Fibroblast of lung (primary cell): ENCODE measurements around the gene GDF10. TPM values are rescaled to one million over a fixed set of nuclear protein-coding genes. Genes with fewer than 3 reads are reported as not detected.
A peak's percentile ranks its signal among the peaks of the same experiment; 100 is the strongest.

Source experiments
- DNase-seq, 2 donors: peaks; one replicate each; pipeline versions ENCODE4 v3.0.0 to v3.0.0-alpha.2; 2010; ENCODE audit warnings: low read depth in 2 of 2
- H2AFZ ChIP-seq: 2 replicates; pipeline ENCODE4 v1.5.1; 2012; ENCODE audit warnings: low read length, control low read depth, inconsistent platforms
- H3K27ac ChIP-seq: 2 replicates; pipeline ENCODE4 v1.5.1; 2011; ENCODE audit warnings: low read length, control low read depth; ENCODE audit not compliant: insufficient read depth
- H3K27me3 ChIP-seq: 2 replicates; pipeline ENCODE4 v1.5.1; 2011; ENCODE audit warnings: mild to moderate bottlenecking, low read length; ENCODE audit not compliant: control insufficient read depth, insufficient read depth
- H3K36me3 ChIP-seq: 2 replicates; pipeline ENCODE4 v1.5.1; 2011; ENCODE audit warnings: low read length; ENCODE audit not compliant: control insufficient read depth, insufficient read depth
- H3K4me1 ChIP-seq: 2 replicates; pipeline ENCODE4 v1.5.1; 2011; ENCODE audit warnings: low read length; ENCODE audit not compliant: control insufficient read depth, insufficient read depth; ENCODE audit errors: extremely low read depth
- H3K4me2 ChIP-seq: 2 replicates; pipeline ENCODE4 v1.5.1; 2011; ENCODE audit warnings: low read length, control low read depth; ENCODE audit not compliant: insufficient read depth; ENCODE audit errors: extremely low read depth
- H3K4me3 ChIP-seq, 4 experiments: fragments of 200-600 bp in 1 of 4; sonication (generic) in 1 of 4; replicated peaks in 1 of 4; 2 replicates each; pipeline ENCODE4 v1.5.1; 2011 to 2016; ENCODE audit warnings: low read length in 4 of 4, low read depth in 3 of 4, mild to moderate bottlenecking in 3 of 4, control low read depth in 2 of 4, inconsistent platforms in 1 of 4, mixed read lengths in 1 of 4; ENCODE audit not compliant: insufficient read depth in 1 of 4; ENCODE audit errors: control extremely low read depth in 1 of 4
- H3K79me2 ChIP-seq: 2 replicates; pipeline ENCODE4 v1.5.1; 2012; ENCODE audit warnings: mild to moderate bottlenecking, low read length, inconsistent platforms; ENCODE audit not compliant: control insufficient read depth, insufficient read depth
- H3K9ac ChIP-seq: 2 replicates; pipeline ENCODE4 v1.5.1; 2011; ENCODE audit warnings: mild to moderate bottlenecking, low read length, control low read depth; ENCODE audit not compliant: insufficient read depth
- H3K9me3 ChIP-seq: 2 replicates; pipeline ENCODE4 v1.5.1; 2012; ENCODE audit warnings: low read depth, low read length; ENCODE audit not compliant: control insufficient read depth, insufficient read depth
- H4K20me1 ChIP-seq: 2 replicates; pipeline ENCODE4 v1.5.1; 2011; ENCODE audit warnings: low read length; ENCODE audit not compliant: control insufficient read depth, insufficient read depth; ENCODE audit errors: extremely low read depth
- EZH2 ChIP-seq: IDR thresholded peaks from 2 replicates; pipeline ENCODE4 v1.5.1; 2012; ENCODE audit warnings: low read length, control low read depth, mild to moderate bottlenecking; ENCODE audit errors: missing control alignments
- polyA plus RNA-seq, 2 donors: library from polyadenylated mRNA; depleted of rRNA in 1 of 2; stranded (reverse) in 1 of 2; unstranded in 1 of 2; fragments of >200 nt; gene quantifications; 2 replicates each; pipeline ENCODE4 v1.2.1, GENCODE V29; 2011 to 2012; ENCODE audit warnings: missing spikeins in 1 of 2
- total RNA-seq: library from RNA; depleted of rRNA; stranded (reverse); fragments of >200 nt; gene quantifications from 2 replicates; pipeline ENCODE4 v1.2.1, GENCODE V29; 2014
- TF ChIP-seq, protein P1 (sequence below), 2 donors: IDR thresholded peaks in 1 of 2; conservative IDR thresholded peaks in 1 of 2; 1 replicate in 1 of 2; 2 replicates in 1 of 2; pipeline ENCODE4 v1.5.1; 2011 to 2012; ENCODE audit warnings: low read length in 2 of 2, control low read depth in 1 of 2, inconsistent platforms in 1 of 2, low read depth in 1 of 2, mild to moderate bottlenecking in 1 of 2

Gene GDF10
- total and polyA plus RNA-seq, 2 donors (not counting 1 experiment from before 2014, with no cell fraction given), result 6.2 to 25.1 TPM

DNA sequence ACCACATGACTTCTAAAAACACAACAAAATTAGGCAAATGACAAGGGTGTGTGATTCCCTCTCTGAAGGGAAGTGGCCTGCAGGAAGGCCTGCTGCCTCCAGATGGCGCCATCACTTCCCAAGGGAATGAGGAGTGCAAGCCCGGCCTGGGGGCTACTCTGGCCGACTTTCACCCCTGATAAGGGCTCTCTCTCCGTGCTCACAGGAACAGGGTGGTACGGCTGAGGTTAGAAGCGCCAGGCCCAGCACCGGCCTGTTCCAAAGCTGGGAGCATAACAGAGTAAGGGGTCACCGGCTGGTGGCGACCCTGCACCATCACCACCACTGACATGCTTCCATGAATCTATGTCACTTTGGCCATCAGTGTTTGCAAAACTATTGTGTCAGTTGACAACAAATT, 61.3 kb downstream of the GDF10 start:
- H3K79me2 ChIP-seq, result no peaks in the 10 kb centered on the region

DNA sequence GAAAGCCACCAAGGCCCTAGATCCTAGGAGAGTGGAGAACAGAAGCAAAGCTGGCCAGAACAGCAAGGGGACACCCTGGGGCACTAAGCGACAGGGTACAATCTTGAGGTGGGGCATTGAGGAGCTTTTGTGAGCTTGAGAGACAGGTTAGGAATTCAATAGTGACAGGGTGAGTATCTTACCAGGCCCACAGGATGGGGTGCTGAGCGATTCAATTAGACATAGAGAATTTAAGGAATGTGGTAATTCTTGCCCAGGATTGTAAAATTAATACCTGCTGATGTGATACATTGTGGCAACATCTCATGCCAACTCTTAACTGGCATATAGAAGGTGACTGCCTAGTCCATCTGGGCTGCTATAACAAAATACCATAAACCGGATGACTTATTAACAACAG, 62.2 kb downstream of the GDF10 start:
- Histone ChIP-seq H3K9ac (no peak overlapping the region), H3K9me3 (no peaks in the 10 kb centered on the region), H3K27me3 (peaks cover 13% of the 10 kb centered on the region), H4K20me1 (no peaks in the 10 kb centered on the region), H3K4me1 (no peaks in the 10 kb centered on the region), H3K79me2 (no peaks in the 10 kb centered on the region), H3K4me2 (no peak overlapping the region), H2AFZ (no peak overlapping the region), H3K27ac (no peak overlapping the region), H3K36me3 (no peaks in the 10 kb centered on the region), H3K4me3 (no peak overlapping the region)
- TF ChIP-seq, protein P1, sequence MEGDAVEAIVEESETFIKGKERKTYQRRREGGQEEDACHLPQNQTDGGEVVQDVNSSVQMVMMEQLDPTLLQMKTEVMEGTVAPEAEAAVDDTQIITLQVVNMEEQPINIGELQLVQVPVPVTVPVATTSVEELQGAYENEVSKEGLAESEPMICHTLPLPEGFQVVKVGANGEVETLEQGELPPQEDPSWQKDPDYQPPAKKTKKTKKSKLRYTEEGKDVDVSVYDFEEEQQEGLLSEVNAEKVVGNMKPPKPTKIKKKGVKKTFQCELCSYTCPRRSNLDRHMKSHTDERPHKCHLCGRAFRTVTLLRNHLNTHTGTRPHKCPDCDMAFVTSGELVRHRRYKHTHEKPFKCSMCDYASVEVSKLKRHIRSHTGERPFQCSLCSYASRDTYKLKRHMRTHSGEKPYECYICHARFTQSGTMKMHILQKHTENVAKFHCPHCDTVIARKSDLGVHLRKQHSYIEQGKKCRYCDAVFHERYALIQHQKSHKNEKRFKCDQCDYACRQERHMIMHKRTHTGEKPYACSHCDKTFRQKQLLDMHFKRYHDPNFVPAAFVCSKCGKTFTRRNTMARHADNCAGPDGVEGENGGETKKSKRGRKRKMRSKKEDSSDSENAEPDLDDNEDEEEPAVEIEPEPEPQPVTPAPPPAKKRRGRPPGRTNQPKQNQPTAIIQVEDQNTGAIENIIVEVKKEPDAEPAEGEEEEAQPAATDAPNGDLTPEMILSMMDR (conservative IDR thresholded peaks at IDR 0.05 in 1 of 2, IDR thresholded peaks at IDR 0.05 in 1 of 2; ENCODE audit: low read depth in 1 of 2, low read length in 2 of 2), result no peak
- TF ChIP-seq EZH2, result no peak
- DNase-seq, result no peak

More for the DNA sequence above, 61.3 kb downstream of the GDF10 start:
- H3K27me3 ChIP-seq, result peaks cover 8% of the 10 kb centered on the region
- no peak overlapping the region for H3K27ac ChIP-seq
- H3K4me2 ChIP-seq, result no peak overlapping the region
- no peaks in the 10 kb centered on the region for H3K9me3 ChIP-seq
- no peaks in the 10 kb centered on the region for H3K4me1 ChIP-seq
- H3K4me3 ChIP-seq, result no peak overlapping the region
- no peaks in the 10 kb centered on the region for H3K36me3 ChIP-seq
- no peak overlapping the region for H2AFZ ChIP-seq
- H3K9ac ChIP-seq, result no peak overlapping the region
- peak; percentile 7 to 39 for DNase-seq
- no peaks in the 10 kb centered on the region for H4K20me1 ChIP-seq
- TF ChIP-seq, protein P1 (conservative IDR thresholded peaks at IDR 0.05 in 1 of 2, IDR thresholded peaks at IDR 0.05 in 1 of 2; ENCODE audit: low read depth in 1 of 2, low read length in 2 of 2), result peak; percentile 75 to 90
- TF ChIP-seq EZH2, result no peak

Other genes with a start within 250 kb of the GDF10 start
- not detected in 2 replicates for gene GDF2, start 22.3 kb downstream of the GDF10 start, total RNA-seq
- not detected in 2 replicates for gene GDF2, start 22.3 kb downstream of the GDF10 start, polyA plus RNA-seq
- gene RBP3, start 48.2 kb downstream of the GDF10 start, total RNA-seq, result not detected in 2 replicates
- not detected in 2 replicates for gene RBP3, start 48.2 kb downstream of the GDF10 start, polyA plus RNA-seq
- gene ZNF488, start 84.1 kb downstream of the GDF10 start, total RNA-seq, result under 0.01 TPM in 1 of 2 replicates, not detected in the other
- 0.07 TPM in 2 replicates for gene ZNF488, start 84.1 kb downstream of the GDF10 start, polyA plus RNA-seq
- 0.26 TPM in 1 of 2 replicates, not detected in the other for gene ANXA8, start 183.9 kb downstream of the GDF10 start, total RNA-seq
- 0.08 and 0.09 TPM in 2 replicates for gene ANXA8, start 183.9 kb downstream of the GDF10 start, polyA plus RNA-seq
- not detected in 2 replicates for gene FAM25G, start 191.5 kb downstream of the GDF10 start, total RNA-seq
- gene FAM25G, start 191.5 kb downstream of the GDF10 start, polyA plus RNA-seq, result not detected in 2 replicates
- gene AGAP9, start 223.4 kb downstream of the GDF10 start, total RNA-seq, result 2.1 and 2.8 TPM in 2 replicates
- 3.2 and 3.4 TPM in 2 replicates for gene AGAP9, start 223.4 kb downstream of the GDF10 start, polyA plus RNA-seq